ENCODE results near the gene MAN2B1. TPM values are rescaled to one million over a fixed set of nuclear protein-coding genes. Genes with fewer than 3 reads are reported as not detected.
A peak's percentile ranks its signal among the peaks of the same experiment; 100 is the strongest.

The MAN2B1 gene
- total and polyA plus RNA-seq, 2 of the 13 experiments (the other 11 are each of a cell fraction or from before 2014, with no cell fraction given): 23.6 to 23.8 TPM

DNA sequence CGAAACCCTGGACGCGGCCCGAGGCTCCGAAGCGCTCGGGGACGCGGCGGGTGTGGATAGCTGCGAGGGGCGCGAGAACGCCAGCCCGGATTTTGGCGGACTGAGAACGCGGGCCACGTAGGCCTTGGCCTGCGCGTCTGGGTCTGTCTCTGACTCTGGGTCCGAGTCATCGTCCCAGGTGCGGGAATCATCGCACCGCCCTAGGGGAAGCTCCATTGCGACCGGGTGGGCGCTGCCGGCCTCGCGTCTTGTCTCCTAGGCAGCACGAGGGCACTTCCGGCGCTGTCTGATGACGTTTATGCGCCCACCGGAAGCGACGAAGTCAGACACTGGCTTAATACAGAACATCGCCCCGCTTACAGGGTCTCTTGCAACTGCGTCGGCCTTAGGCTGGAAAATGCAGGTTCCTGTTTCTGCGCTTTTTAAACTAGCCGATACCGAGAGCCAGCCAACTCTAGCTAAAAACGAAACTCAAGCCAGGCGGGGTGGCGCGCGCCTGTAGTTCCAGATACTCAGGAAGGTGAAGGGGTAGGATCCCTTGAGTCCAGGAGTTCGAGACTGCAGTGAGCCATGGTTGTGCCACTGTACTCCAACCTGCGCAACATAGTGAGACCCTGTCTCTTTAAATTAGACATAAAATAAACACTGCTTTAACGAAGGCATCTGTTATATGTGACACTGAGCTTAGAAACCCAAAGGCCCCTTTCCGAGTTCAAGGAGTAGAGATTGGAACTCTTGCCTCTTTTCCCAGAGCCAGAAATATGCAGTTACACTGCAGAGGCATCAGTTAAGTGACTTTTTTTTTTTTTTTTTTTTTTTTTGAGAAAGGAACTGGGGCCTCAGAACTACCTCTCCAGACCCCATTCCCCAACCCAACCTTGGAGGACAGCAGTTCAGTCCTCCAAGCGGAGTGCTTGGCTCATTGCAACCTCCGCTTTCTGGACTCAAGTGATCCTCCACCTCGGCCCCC, 30.1 kb upstream of the MAN2B1 start, which contains the start of gene FBXW9 (continued):
- TF ChIP-seq MZF1 (CRISPR knock-in tag; IDR thresholded peaks at IDR 0.05; ENCODE audit: borderline replicate concordance) (no peak), HOXA5 (CRISPR knock-in tag; IDR thresholded peaks at IDR 0.05) (0 out of 2 replicates have a peak, but pooled peaks have one; percentile 46), NKX3-1 (CRISPR knock-in tag; IDR thresholded peaks at IDR 0.05) (peak; percentile 63; the same call in 1 of the 2 replicates), RAD51 (IDR thresholded peaks at IDR 0.05; ENCODE audit: borderline replicate concordance) (no peak), ZIK1 (CRISPR knock-in tag; IDR thresholded peaks at IDR 0.05; ENCODE audit: borderline replicate concordance, low read depth) (peak; percentile 69; the same call in 1 of the 2 replicates), ZNF354B (CRISPR knock-in tag; IDR thresholded peaks at IDR 0.05) (0 out of 2 replicates have a peak, but pooled peaks have one; percentile 33), DNMT3B (CRISPR knock-in tag; conservative IDR thresholded peaks at IDR 0.05) (no peak), KDM6A (CRISPR knock-in tag; IDR thresholded peaks at IDR 0.05; ENCODE audit: low read depth) (no peak), HNRNPUL1 (IDR thresholded peaks at IDR 0.05; ENCODE audit: low read depth, low read length) (no peak), SNRNP70 (IDR thresholded peaks at IDR 0.05; ENCODE audit: low read depth, low read length) (no peak), ZNF235 (CRISPR knock-in tag; IDR thresholded peaks at IDR 0.05; ENCODE audit: borderline replicate concordance) (0 out of 2 replicates have a peak, but pooled peaks have one; percentile 35), HMG20A (CRISPR knock-in tag; IDR thresholded peaks at IDR 0.05; ENCODE audit: borderline replicate concordance) (no peak), ZNF776 (CRISPR knock-in tag; IDR thresholded peaks at IDR 0.05) (peak; percentile 86), ZNF350 (CRISPR knock-in tag; IDR thresholded peaks at IDR 0.05; ENCODE audit: borderline replicate concordance, low read depth) (peak; percentile 68; the same call in 1 of the 2 replicates), PCBP1 (IDR thresholded peaks at IDR 0.05; ENCODE audit: borderline replicate concordance, low read depth, low read length) (no peak), ELF1 (CRISPR knock-in tag; IDR thresholded peaks at IDR 0.05) (peak; percentile 92), ZNF383 (CRISPR knock-in tag; IDR thresholded peaks at IDR 0.05; ENCODE audit: borderline replicate concordance) (no peak), ZBTB8A (CRISPR knock-in tag; IDR thresholded peaks at IDR 0.05; ENCODE audit: borderline replicate concordance, low read depth) (no peak)
- TF ChIP-seq, protein P1, sequence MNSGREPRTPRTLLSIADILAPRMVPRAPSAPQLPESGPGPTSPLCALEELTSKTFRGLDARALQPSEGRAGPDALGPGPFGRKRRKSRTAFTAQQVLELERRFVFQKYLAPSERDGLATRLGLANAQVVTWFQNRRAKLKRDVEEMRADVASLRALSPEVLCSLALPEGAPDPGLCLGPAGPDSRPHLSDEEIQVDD (CRISPR knock-in tag; IDR thresholded peaks at IDR 0.05; ENCODE audit: borderline replicate concordance): peak; percentile 60; the same call in 1 of the 2 replicates
- TF ChIP-seq, protein P2, sequence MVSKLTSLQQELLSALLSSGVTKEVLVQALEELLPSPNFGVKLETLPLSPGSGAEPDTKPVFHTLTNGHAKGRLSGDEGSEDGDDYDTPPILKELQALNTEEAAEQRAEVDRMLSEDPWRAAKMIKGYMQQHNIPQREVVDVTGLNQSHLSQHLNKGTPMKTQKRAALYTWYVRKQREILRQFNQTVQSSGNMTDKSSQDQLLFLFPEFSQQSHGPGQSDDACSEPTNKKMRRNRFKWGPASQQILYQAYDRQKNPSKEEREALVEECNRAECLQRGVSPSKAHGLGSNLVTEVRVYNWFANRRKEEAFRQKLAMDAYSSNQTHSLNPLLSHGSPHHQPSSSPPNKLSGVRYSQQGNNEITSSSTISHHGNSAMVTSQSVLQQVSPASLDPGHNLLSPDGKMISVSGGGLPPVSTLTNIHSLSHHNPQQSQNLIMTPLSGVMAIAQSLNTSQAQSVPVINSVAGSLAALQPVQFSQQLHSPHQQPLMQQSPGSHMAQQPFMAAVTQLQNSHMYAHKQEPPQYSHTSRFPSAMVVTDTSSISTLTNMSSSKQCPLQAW (CRISPR knock-in tag; IDR thresholded peaks at IDR 0.05): peak; percentile 91; the same call in 1 of the 2 replicates
- TF ChIP-seq, protein P3, sequence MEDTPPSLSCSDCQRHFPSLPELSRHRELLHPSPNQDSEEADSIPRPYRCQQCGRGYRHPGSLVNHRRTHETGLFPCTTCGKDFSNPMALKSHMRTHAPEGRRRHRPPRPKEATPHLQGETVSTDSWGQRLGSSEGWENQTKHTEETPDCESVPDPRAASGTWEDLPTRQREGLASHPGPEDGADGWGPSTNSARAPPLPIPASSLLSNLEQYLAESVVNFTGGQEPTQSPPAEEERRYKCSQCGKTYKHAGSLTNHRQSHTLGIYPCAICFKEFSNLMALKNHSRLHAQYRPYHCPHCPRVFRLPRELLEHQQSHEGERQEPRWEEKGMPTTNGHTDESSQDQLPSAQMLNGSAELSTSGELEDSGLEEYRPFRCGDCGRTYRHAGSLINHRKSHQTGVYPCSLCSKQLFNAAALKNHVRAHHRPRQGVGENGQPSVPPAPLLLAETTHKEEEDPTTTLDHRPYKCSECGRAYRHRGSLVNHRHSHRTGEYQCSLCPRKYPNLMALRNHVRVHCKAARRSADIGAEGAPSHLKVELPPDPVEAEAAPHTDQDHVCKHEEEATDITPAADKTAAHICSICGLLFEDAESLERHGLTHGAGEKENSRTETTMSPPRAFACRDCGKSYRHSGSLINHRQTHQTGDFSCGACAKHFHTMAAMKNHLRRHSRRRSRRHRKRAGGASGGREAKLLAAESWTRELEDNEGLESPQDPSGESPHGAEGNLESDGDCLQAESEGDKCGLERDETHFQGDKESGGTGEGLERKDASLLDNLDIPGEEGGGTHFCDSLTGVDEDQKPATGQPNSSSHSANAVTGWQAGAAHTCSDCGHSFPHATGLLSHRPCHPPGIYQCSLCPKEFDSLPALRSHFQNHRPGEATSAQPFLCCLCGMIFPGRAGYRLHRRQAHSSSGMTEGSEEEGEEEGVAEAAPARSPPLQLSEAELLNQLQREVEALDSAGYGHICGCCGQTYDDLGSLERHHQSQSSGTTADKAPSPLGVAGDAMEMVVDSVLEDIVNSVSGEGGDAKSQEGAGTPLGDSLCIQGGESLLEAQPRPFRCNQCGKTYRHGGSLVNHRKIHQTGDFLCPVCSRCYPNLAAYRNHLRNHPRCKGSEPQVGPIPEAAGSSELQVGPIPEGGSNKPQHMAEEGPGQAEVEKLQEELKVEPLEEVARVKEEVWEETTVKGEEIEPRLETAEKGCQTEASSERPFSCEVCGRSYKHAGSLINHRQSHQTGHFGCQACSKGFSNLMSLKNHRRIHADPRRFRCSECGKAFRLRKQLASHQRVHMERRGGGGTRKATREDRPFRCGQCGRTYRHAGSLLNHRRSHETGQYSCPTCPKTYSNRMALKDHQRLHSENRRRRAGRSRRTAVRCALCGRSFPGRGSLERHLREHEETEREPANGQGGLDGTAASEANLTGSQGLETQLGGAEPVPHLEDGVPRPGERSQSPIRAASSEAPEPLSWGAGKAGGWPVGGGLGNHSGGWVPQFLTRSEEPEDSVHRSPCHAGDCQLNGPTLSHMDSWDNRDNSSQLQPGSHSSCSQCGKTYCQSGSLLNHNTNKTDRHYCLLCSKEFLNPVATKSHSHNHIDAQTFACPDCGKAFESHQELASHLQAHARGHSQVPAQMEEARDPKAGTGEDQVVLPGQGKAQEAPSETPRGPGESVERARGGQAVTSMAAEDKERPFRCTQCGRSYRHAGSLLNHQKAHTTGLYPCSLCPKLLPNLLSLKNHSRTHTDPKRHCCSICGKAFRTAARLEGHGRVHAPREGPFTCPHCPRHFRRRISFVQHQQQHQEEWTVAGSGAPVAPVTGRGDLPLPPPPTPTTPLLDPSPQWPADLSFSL (CRISPR knock-in tag; IDR thresholded peaks at IDR 0.05): no peak

Measured in HepG2 (cell line).